Peyer's patch (tissue), 4 donors: Measurements from ENCODE around the gene PSMG1.

ENCODE experiments used
- CTCF ChIP-seq, 6 experiments: fragments of 450-650 bp in 4 of 6; fragments of 200-600 bp in 2 of 6; sonication (generic) in 1 of 6; IDR thresholded peaks; one replicate each; pipeline ENCODE4 v1.5.1; 2017 to 2019; ENCODE audit warnings: antibody characterized with exemption in 6 of 6, mild to moderate bottlenecking in 3 of 6, moderate library complexity in 1 of 6
- POLR2A ChIP-seq, 2 donors: fragments of 450-650 bp; IDR thresholded peaks; one replicate each; pipeline ENCODE4 v1.5.1; 2017; ENCODE audit warnings: antibody characterized with exemption in 2 of 2, mild to moderate bottlenecking in 2 of 2, moderate library complexity in 2 of 2

DNA sequence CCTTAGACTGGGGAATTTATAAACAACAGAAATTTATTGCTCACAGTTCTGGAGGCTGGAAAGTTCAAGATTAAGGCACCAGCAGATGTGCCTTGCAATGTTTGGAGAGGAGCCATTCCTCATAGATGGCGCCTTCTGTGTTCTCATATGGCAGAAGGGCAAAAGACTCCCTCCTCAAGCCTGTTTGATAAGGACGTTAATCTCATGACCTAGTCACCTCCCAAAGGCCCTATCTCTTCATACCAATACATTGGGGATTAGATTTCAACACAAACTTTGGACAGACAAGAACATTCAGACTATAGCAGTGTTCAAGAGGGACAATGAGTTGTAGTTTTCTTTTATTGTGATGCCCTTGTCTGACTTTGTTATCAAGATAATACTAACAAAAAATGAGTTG is 34.3 kb downstream of the PSMG1 start:
- no peak for TF ChIP-seq CTCF (IDR thresholded peaks at IDR 0.05)
- TF ChIP-seq POLR2A (IDR thresholded peaks at IDR 0.05) = no peak
